Peyer's patch (tissue), 4 donors: Measurements from ENCODE around the gene CCR5AS.
A peak's percentile ranks its signal among the peaks of the same experiment; 100 is the strongest.

Experiments
- DNase-seq, 3 donors: peaks; one replicate each; pipeline ENCODE4 v3.0.0-alpha.2; 2017 to 2019
- H3K27ac ChIP-seq, 4 donors: fragments of 200-600 bp; sonication (generic); one replicate each; pipeline ENCODE4 v1.5.1; 2016 to 2019
- H3K27me3 ChIP-seq, 2 donors: fragments of 200-600 bp; sonication (generic); one replicate each; pipeline ENCODE4 v1.5.1; 2019
- H3K36me3 ChIP-seq, 3 donors: fragments of 200-600 bp; sonication (generic); one replicate each; pipeline ENCODE4 v1.5.1; 2016 to 2019
- H3K4me1 ChIP-seq, 4 donors: fragments of 200-600 bp; sonication (generic); one replicate each; pipeline ENCODE4 v1.5.1; 2016 to 2019
- H3K4me3 ChIP-seq, 4 donors: fragments of 200-600 bp; sonication (generic); 1 replicate in 3 of 4; 2 replicates in 1 of 4; pipeline ENCODE4 v1.5.1; 2016 to 2019; ENCODE audit warnings: mild to moderate bottlenecking in 1 of 4
- H3K9me3 ChIP-seq, 4 donors: fragments of 200-600 bp; sonication (generic); one replicate each; pipeline ENCODE4 v1.5.1; 2016 to 2019; ENCODE audit warnings: mild to moderate bottlenecking in 1 of 4
- CTCF ChIP-seq, 6 experiments: fragments of 450-650 bp in 4 of 6; fragments of 200-600 bp in 2 of 6; sonication (generic) in 1 of 6; IDR thresholded peaks; one replicate each; pipeline ENCODE4 v1.5.1; 2017 to 2019; ENCODE audit warnings: antibody characterized with exemption in 6 of 6, mild to moderate bottlenecking in 3 of 6, moderate library complexity in 1 of 6
- POLR2A ChIP-seq, 2 donors: fragments of 450-650 bp; IDR thresholded peaks; one replicate each; pipeline ENCODE4 v1.5.1; 2017; ENCODE audit warnings: antibody characterized with exemption in 2 of 2, mild to moderate bottlenecking in 2 of 2, moderate library complexity in 2 of 2

CCR5AS gene

GRCh38 chr3:46383951-46384330 lies 22.9 kb downstream of the CCR5AS start:
- no peak for TF ChIP-seq CTCF (IDR thresholded peaks at IDR 0.05)
- TF ChIP-seq POLR2A (IDR thresholded peaks at IDR 0.05) = no peak
- Histone ChIP-seq H3K27me3 (no peaks in the 10 kb centered on the region), H3K27ac (peak overlapping the region in 1 of 4 donors; percentile 73), H3K4me3 (no peak overlapping the region), H3K9me3 (no peaks in the 10 kb centered on the region), H3K36me3 (no peaks in the 10 kb centered on the region), H3K4me1 (peaks cover 3 to 24% (median 18%) of the 10 kb centered on the region in 4 donors)
- peak in 2 of 3 donors; percentile 46 to 58 for DNase-seq

- Histone ChIP-seq H3K27me3 (no peaks in the 10 kb centered on the region), H3K4me1 (peaks cover 3 to 24% (median 18%) of the 10 kb centered on the region in 4 donors), H3K9me3 (no peaks in the 10 kb centered on the region), H3K36me3 (no peaks in the 10 kb centered on the region), H3K4me3 (no peak overlapping the region), H3K27ac (peak overlapping the region in 3 of 4 donors; percentile 5 to 73 (median 6))
- peak; percentile 39 to 68 (median 60) for DNase-seq
- TF ChIP-seq CTCF (IDR thresholded peaks at IDR 0.05) (no peak), POLR2A (IDR thresholded peaks at IDR 0.05) (no peak)
Observed at GRCh38 chr3:46383211-46383950, 23.5 kb downstream of the CCR5AS start.

GRCh38 chr3:46381625-46382024 lies 25.2 kb downstream of the CCR5AS start:
- TF ChIP-seq POLR2A (IDR thresholded peaks at IDR 0.05) (no peak), CTCF (IDR thresholded peaks at IDR 0.05) (no peak)
- Histone ChIP-seq H3K36me3 (no peaks in the 10 kb centered on the region), H3K27ac (no peak overlapping the region), H3K4me1 (peaks cover 3 to 24% (median 18%) of the 10 kb centered on the region in 4 donors), H3K4me3 (no peak overlapping the region), H3K9me3 (no peaks in the 10 kb centered on the region), H3K27me3 (no peaks in the 10 kb centered on the region)
- DNase-seq = peak in 1 of 3 donors; percentile 43

DNA sequence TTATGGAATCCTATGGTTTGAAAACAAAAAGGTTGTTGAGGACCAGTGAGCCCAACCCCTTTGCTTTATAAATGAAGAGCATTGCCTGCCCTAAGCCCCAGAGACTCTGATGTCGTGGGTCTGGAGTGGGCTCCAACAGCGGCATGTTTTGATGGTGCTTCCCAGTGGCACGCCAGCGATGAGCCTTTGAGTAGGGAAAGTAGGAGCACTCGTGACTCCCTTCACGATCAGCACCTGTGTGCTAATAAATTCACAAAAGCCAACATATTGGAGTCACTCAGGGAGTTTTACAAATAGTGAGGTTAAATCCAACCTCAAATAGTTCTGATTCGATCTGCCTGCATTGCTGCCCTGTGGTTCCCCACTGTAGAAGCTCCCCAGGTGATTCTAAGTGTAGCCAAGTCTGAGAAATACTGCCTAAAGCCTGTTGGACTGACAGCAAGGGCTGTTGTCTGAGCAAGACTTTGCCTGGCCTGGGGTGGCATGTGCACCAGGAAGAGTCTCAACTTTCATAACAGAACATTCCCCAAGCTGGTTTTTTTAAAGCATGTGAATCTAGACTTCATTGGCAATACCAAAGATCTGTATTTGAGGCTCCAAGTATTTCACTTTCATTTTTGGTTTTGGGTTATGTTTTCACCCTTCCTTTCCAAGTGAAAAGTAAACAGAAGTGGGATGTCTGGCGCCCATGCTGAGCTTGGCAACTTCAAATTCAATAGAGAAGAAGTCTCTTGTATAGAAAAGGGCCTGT lies 26.2 kb downstream of the CCR5AS start:
- no peaks in the 10 kb centered on the region for H3K27me3 ChIP-seq
- no peaks in the 10 kb centered on the region for H3K36me3 ChIP-seq
- peak overlapping the region in 1 of 4 donors; percentile 7 for H3K4me3 ChIP-seq
- H3K27ac ChIP-seq = peak overlapping the region in 3 of 4 donors; percentile 28 to 62 (median 56)
- no peak for TF ChIP-seq POLR2A (IDR thresholded peaks at IDR 0.05)
- no peak for DNase-seq
- H3K4me1 ChIP-seq = peaks cover 3 to 21% (median 17%) of the 10 kb centered on the region in 4 donors
- no peaks in the 10 kb centered on the region for H3K9me3 ChIP-seq

DNA sequence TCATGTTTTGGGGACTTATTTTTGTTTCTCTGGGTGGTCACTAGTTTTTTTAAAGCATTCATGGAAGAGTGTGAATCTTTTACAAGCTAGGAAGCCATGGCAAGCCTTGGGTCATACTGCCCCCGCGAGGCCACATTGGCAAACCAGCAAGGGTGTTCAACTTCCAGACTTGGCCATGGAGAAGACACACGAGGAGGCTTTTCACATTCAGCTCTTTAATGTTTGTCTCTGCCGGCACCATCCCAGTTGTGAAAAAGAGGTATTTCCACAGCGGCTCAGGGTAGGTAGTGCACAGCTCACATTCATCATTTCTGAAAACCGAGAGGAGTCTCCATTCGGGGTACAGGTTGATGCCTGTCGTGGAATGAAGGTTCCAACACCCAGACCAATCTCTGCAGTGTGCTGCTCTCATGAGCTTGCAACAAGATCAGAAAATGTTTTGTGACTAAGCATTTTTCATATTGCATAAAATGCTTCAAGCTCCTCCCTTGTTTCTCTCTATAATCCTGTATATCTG lies 28.4 kb downstream of the CCR5AS start:
- Histone ChIP-seq H3K9me3 (no peaks in the 10 kb centered on the region), H3K36me3 (no peaks in the 10 kb centered on the region), H3K4me3 (no peak overlapping the region), H3K27ac (no peak overlapping the region), H3K27me3 (no peaks in the 10 kb centered on the region), H3K4me1 (peaks cover under 1 to 17% (median 14%) of the 10 kb centered on the region in 4 donors)
- TF ChIP-seq POLR2A (IDR thresholded peaks at IDR 0.05) (no peak), CTCF (IDR thresholded peaks at IDR 0.05) (peak; percentile 41 to 74 (median 67))
- DNase-seq = peak; percentile 67 to 88 (median 74)

- peaks cover 0 to 5% (median 4%) of the 10 kb centered on the region in 4 donors for H3K4me1 ChIP-seq
- H3K36me3 ChIP-seq = no peaks in the 10 kb centered on the region
- H3K9me3 ChIP-seq = no peaks in the 10 kb centered on the region
- H3K27ac ChIP-seq = no peak overlapping the region
- peak in 1 of 3 donors; percentile 39 for DNase-seq
- TF ChIP-seq POLR2A (IDR thresholded peaks at IDR 0.05) = no peak
- no peak for TF ChIP-seq CTCF (IDR thresholded peaks at IDR 0.05)
- H3K27me3 ChIP-seq = no peaks in the 10 kb centered on the region
- H3K4me3 ChIP-seq = no peak overlapping the region
Observed at GRCh38 chr3:46375814-46376213, 31.1 kb downstream of the CCR5AS start.
